Measurements from ENCODE around the gene MMP21. TPM values are rescaled to one million over a fixed set of nuclear protein-coding genes. Genes with fewer than 3 reads are reported as not detected.

The MMP21 gene
- total and polyA plus RNA-seq, 2 experiments from 2014 or later, result not detected

- TF ChIP-seq ZNF462 (CRISPR knock-in tag; IDR thresholded peaks at IDR 0.05) (no peak), EZH2phosphoT487 (IDR thresholded peaks at IDR 0.05; ENCODE audit: unreplicated experiment) (no peak), ETS1 (IDR thresholded peaks at IDR 0.05) (no peak)
Measured at GRCh38 chr10:125772864-125773180, 2.8 kb downstream of the MMP21 start (continued).

- DNase-seq (ENCODE audit: low spot score) (no peak), ATAC-seq (no peak)
- peaks cover 1% of the 10 kb centered on the region for H3K27me3 Mint-ChIP-seq (ENCODE audit: insufficient read depth, low read depth, poor library complexity)
- no peak overlapping the region; the same call in 1 of the 2 replicates for H3K27ac Mint-ChIP-seq
- H2AFZ ChIP-seq, result no peak overlapping the region
- no peak for TF ChIP-seq JUNB (IDR thresholded peaks at IDR 0.05; ENCODE audit: unreplicated experiment)
- no peak for TF ChIP-seq CTCF (conservative IDR thresholded peaks at IDR 0.05; ENCODE audit: low read depth in 2 of 2)
- TF ChIP-seq ZNF114 (CRISPR knock-in tag; IDR thresholded peaks at IDR 0.05), result no peak
- TF ChIP-seq ZNF331 (CRISPR knock-in tag; IDR thresholded peaks at IDR 0.05; ENCODE audit: low read depth), result no peak
- TF ChIP-seq EZH2phosphoT487 (IDR thresholded peaks at IDR 0.05; ENCODE audit: unreplicated experiment), result no peak
- no peak for TF ChIP-seq ETS1 (IDR thresholded peaks at IDR 0.05)
- no peak overlapping the region for H3K27ac ChIP-seq (ENCODE audit: low read depth)
- H3F3A ChIP-seq (replicated peaks; ENCODE audit: low read depth), result no peaks in the 10 kb centered on the region
- no peaks in the 10 kb centered on the region for H3K36me3 Mint-ChIP-seq (ENCODE audit: low read depth)
- H3K4me1 Mint-ChIP-seq, result no peaks in the 10 kb centered on the region
- no peaks in the 10 kb centered on the region; the same call in 2 of the 3 replicates for H3K9me3 Mint-ChIP-seq
- H3K4me2 ChIP-seq, result no peak overlapping the region
- H3K4me3 ChIP-seq, result no peak overlapping the region
- H3K79me2 ChIP-seq (replicated peaks; ENCODE audit: insufficient read depth), result no peaks in the 10 kb centered on the region
- H3K27me3 ChIP-seq (ENCODE audit: insufficient read depth), result no peaks in the 10 kb centered on the region
- no peaks in the 10 kb centered on the region for H3K9me2 ChIP-seq (ENCODE audit: insufficient read depth)
- H3K4me3 Mint-ChIP-seq, result no peak overlapping the region
- H3K36me3 ChIP-seq (ENCODE audit: insufficient read depth), result no peaks in the 10 kb centered on the region
- no peaks in the 10 kb centered on the region for H4K20me1 ChIP-seq (replicated peaks; ENCODE audit: insufficient read depth)
- H3K4me1 ChIP-seq (ENCODE audit: insufficient read depth), result no peaks in the 10 kb centered on the region
Measured at GRCh38 chr10:125772112-125772863, 3.3 kb downstream of the MMP21 start.
